HS-27A (cell line): Measurements from ENCODE around the gene GNG3.
"Not testable (repeated sequence)": the region's sequence is repeated elsewhere in the genome, so short reads cannot be mapped to it uniquely, and the experiment has no call there.

Experiments used
- DNase-seq: peaks from one replicate; pipeline ENCODE4 v3.0.0-alpha.2; 2012; ENCODE audit warnings: low read depth, missing footprints

GNG3 gene

GRCh38 chr11:62687508-62688396 lies 19.7 kb upstream of the GNG3 start:
- no peak for DNase-seq

GRCh38 chr11:62688491-62688890 lies 19.0 kb upstream of the GNG3 start:
- no peak for DNase-seq

GRCh38 chr11:62689421-62690183 lies 17.9 kb upstream of the GNG3 start, which contains the start of gene LRRN4CL:
TSS of gene LRRN4CL (minus strand) at chr11:62689530. CDS start at chr11:62688508, 1,022 bp downstream.
- peak; percentile 98 for DNase-seq

- DNase-seq, result not testable (repeated sequence)
Observed at GRCh38 chr11:62693624-62694023, 13.9 kb upstream of the GNG3 start.

- DNase-seq, result no peak
Observed at GRCh38 chr11:62694455-62695167, 12.9 kb upstream of the GNG3 start.

- DNase-seq, result no peak
Observed at GRCh38 chr11:62702246-62702645, 5.2 kb upstream of the GNG3 start.

GRCh38 chr11:62703921-62704320 lies 3.6 kb upstream of the GNG3 start:
- DNase-seq, result not testable (repeated sequence)

- DNase-seq, result no peak
Observed at GRCh38 chr11:62705413-62705812, 2.1 kb upstream of the GNG3 start.

- peak; percentile 60 for DNase-seq
Observed at GRCh38 chr11:62705880-62706849, 1.3 kb upstream of the GNG3 start.

GRCh38 chr11:62706850-62707247 lies 627 bp upstream of the GNG3 start:
- DNase-seq, result no peak

GRCh38 chr11:62708392-62708791 lies 916 bp downstream of the GNG3 start:
- no peak for DNase-seq

GRCh38 chr11:62708793-62709192 lies 1.3 kb downstream of the GNG3 start:
- DNase-seq, result no peak

GRCh38 chr11:62709247-62710000 lies 1.9 kb downstream of the GNG3 start:
- no peak for DNase-seq

GRCh38 chr11:62710001-62710345 lies 2.5 kb downstream of the GNG3 start:
- no peak for DNase-seq

GRCh38 chr11:62712276-62712812 lies 4.9 kb downstream of the GNG3 start:
- no peak for DNase-seq

- DNase-seq, result no peak
Observed at GRCh38 chr11:62712861-62713260, 5.4 kb downstream of the GNG3 start.

GRCh38 chr11:62713343-62713742 lies 5.9 kb downstream of the GNG3 start:
- no peak for DNase-seq

- DNase-seq, result no peak
Observed at GRCh38 chr11:62715150-62716130, 8.0 kb downstream of the GNG3 start.

GRCh38 chr11:62716206-62716605 lies 8.7 kb downstream of the GNG3 start:
- no peak for DNase-seq
